ENCODE data around the gene PPP1R9B. TPM values are rescaled to one million over a fixed set of nuclear protein-coding genes. Genes with fewer than 3 reads are reported as not detected.
A peak's percentile ranks its signal among the peaks of the same experiment; 100 is the strongest.

Gene PPP1R9B, protein sequence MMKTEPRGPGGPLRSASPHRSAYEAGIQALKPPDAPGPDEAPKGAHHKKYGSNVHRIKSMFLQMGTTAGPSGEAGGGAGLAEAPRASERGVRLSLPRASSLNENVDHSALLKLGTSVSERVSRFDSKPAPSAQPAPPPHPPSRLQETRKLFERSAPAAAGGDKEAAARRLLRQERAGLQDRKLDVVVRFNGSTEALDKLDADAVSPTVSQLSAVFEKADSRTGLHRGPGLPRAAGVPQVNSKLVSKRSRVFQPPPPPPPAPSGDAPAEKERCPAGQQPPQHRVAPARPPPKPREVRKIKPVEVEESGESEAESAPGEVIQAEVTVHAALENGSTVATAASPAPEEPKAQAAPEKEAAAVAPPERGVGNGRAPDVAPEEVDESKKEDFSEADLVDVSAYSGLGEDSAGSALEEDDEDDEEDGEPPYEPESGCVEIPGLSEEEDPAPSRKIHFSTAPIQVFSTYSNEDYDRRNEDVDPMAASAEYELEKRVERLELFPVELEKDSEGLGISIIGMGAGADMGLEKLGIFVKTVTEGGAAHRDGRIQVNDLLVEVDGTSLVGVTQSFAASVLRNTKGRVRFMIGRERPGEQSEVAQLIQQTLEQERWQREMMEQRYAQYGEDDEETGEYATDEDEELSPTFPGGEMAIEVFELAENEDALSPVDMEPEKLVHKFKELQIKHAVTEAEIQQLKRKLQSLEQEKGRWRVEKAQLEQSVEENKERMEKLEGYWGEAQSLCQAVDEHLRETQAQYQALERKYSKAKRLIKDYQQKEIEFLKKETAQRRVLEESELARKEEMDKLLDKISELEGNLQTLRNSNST
- total RNA-seq: 100 to 1,000 TPM; 110 to 117 TPM

DNA sequence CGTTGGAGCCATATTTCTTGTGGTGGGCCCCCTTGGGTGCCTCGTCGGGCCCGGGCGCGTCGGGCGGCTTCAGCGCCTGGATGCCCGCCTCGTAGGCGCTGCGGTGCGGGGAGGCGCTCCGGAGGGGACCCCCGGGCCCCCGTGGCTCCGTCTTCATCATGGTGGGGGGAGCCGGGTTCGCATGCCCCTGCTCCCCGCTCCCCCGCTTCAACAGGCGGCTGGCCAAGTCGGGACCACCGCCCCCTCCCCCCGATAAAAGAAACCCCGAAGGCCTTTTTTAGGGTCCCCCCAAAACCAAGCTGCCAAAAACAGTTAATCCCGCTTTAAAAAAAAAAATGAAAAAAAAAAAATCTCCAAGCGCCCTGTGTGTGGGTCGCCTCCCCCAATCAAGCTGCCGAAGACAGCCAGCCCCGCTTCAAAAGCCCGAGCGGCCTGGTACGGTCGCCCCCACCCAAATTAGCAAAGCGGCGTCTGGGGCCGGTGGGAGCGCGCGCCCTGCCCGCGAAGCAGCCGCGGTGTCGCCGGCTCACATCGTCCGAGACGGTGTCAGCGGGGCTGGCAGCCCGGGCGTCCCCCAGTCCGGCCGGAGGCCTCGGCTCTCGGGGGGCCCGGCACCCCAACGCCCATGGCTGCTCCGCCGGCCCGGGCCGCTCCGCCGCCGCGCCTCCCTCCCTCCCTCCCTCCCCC is at the start of gene PPP1R9B:
PPP1R9B (minus strand) TSS at position 324 of the 687 bp plus-strand sequence; CDS start at position 160, 164 bp downstream.
- Mint-ChIP-seq H3K4me3 (peak within 1 kb of the TSS; percentile 93), H3K27me3 (no peaks in the 10 kb centered on the region), H3K4me1 (peaks cover 51% of the 10 kb centered on the region), H3K27ac (peak within 1 kb of the TSS; percentile 95), H3K36me3 (ENCODE audit: low read depth) (peaks cover 25% of the 10 kb centered on the region), H3K9me3 (no peaks in the 10 kb centered on the region)
- DNase-seq: no peak
- CTCF ChIA-PET: interaction anchor here (0.5 to 5.3 kb wide), 15 partner anchors 10 to 356 kb away, joined by 3 to 43 read pairs (median 4); partner anchors contain the start of gene LRRC59
- POLR2A ChIA-PET: no interaction called here

DNA sequence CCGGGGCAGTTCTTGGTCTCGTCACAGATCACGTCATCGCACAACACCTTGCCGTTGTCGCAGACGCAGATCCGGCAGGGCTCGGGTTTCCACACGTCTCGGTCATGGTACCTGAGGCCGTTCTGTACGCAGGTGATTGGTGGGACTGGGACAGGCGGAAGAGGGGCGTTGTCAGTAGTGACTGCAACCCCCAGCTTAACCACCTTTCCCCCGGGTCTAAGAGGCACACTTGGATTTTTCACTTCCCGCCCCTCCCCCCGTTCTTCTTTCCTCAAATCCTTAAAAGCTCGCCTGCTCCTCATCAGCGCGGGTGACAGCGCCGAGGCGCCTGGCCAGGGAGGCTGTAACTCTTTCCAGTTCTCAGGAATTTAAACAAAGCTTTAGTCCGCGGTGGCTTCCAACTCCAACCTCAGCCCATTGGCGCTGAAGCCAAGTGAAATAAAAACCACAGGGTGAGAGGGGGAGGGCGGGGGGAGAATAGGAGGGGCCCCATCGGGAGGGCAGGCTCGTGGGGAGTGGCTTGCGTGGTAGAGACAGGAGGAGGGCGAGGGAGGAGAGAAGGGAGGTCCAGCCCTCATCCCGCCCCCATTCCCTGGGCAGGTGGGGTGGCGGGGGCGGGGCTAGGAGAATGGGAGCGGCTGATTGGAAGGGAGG is 49.5 kb upstream of the PPP1R9B start:
- ChIA-PET POLR2A (no interaction called here), CTCF (interaction anchor here (0.5 to 7.3 kb wide), 53 partner anchors 9 to 480 kb away, joined by 3 to 133 read pairs (median 4); partner anchors contain the start of genes PDK2, PPP1R9B and TMEM92)
- Mint-ChIP-seq H3K9me3 (no peaks in the 10 kb centered on the region), H3K4me3 (peak overlapping the region; percentile 64), H3K27me3 (peaks cover 50% of the 10 kb centered on the region), H3K36me3 (ENCODE audit: low read depth) (no peaks in the 10 kb centered on the region), H3K27ac (peak overlapping the region; percentile 46), H3K4me1 (peaks cover 22% of the 10 kb centered on the region)
- DNase-seq: peak; percentile 70

DNA sequence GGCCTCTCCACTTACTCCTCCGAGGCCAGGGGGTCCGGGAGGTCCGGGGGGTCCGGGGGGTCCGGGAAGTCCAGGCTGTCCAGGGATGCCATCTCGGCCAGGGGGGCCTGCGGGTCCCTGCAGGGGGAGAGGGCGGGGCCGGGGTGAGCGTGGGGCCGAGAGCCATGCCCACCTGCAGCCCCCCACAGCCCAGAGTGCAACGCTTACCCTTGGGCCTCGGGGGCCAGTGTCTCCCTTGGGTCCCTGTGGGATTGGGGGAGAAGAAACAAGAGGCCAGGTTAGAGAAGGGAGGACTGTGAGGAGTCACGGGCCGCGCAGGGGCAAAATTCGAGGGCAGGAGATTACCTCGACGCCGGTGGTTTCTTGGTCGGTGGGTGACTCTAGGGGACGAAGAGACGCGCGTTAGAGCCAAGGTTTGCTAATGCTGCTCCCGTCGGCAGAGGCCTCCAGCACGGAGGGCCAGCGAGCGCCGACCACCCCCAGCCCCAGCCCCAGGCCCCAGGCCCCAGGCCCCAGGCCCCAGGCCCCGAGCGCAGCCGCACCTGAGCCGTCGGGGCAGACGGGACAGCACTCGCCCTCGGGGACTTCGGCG is 48.8 kb upstream of the PPP1R9B start:
- peaks cover 22% of the 10 kb centered on the region for H3K4me1 Mint-ChIP-seq
- H3K9me3 Mint-ChIP-seq: no peaks in the 10 kb centered on the region

DNA sequence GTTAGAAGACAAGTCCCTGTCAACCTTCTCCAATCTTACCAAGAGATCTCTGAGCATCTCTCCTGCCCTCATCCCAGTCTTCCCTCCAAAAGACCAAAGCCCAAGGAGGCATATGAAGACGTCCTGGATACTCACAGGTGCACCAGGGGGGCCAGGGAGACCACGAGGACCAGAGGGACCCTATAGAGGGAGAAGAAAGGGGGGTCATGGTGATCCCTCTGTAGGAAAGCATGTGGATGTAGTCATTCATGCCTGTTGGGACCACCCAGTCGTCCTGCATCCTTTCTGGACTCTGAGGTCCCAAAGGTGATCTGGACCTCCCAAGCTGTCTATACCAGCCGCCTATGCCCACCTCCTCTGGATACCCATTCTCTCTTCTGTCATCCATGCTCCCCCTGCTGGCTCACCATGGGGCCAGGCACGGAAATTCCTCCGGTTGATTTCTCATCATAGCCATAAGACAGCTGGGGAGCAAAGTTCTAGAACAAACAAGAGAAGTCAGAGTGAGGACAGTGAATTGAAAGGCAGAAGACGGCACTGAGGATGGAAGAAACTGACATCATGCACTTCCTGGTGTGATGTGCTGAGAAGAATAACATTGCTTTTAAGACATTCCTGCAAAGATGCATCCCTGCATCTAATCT is 47.7 kb upstream of the PPP1R9B start:
- H3K27me3 Mint-ChIP-seq: peaks cover 43% of the 10 kb centered on the region
- CTCF ChIA-PET: interaction anchor here (0.6 to 2.5 kb wide), 10 partner anchors 11 to 199 kb away, joined by 3 to 7 read pairs (median 4); partner anchors contain the start of gene LRRC59
- H3K4me3 Mint-ChIP-seq: no peak overlapping the region
- POLR2A ChIA-PET: no interaction called here
- DNase-seq: peak; percentile 76
- H3K9me3 Mint-ChIP-seq: no peaks in the 10 kb centered on the region
- no peaks in the 10 kb centered on the region for H3K36me3 Mint-ChIP-seq (ENCODE audit: low read depth)
- peaks cover 22% of the 10 kb centered on the region for H3K4me1 Mint-ChIP-seq
- no peak overlapping the region for H3K27ac Mint-ChIP-seq

More for the DNA sequence above, 48.8 kb upstream of the PPP1R9B start:
- Mint-ChIP-seq H3K27me3 (peaks cover 48% of the 10 kb centered on the region), H3K27ac (no peak overlapping the region), H3K4me3 (no peak overlapping the region), H3K36me3 (ENCODE audit: low read depth) (no peaks in the 10 kb centered on the region)
- POLR2A ChIA-PET: no interaction called here
- no peak for DNase-seq
- CTCF ChIA-PET: interaction anchor here (1.0 to 7.3 kb wide), 21 partner anchors 9 to 197 kb away, joined by 3 to 133 read pairs (median 8); partner anchors contain the start of gene TMEM92

DNA sequence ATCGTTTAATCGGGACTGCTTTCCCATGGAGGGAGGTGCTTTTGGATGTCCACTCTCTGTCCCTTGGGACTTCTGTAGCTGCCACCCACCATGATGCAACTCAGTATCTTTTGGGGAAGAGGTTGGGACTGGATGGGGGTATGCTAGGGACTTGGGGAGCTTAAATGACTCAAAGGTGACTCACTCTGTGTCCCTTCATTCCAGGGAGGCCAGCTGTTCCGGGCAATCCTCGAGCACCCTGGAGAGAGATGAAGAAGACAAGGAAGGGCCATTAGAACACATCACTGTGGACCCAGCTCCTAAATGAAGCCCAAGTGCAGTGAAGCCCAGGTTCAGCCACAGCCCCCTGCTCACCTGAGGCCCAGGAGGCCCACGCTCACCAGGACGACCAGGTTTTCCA is 46.3 kb upstream of the PPP1R9B start:
- POLR2A ChIA-PET: no interaction called here
- Mint-ChIP-seq H3K36me3 (ENCODE audit: low read depth) (no peaks in the 10 kb centered on the region), H3K27me3 (peaks cover 30% of the 10 kb centered on the region), H3K27ac (no peak overlapping the region), H3K9me3 (no peaks in the 10 kb centered on the region), H3K4me1 (peaks cover 22% of the 10 kb centered on the region), H3K4me3 (no peak overlapping the region)
- CTCF ChIA-PET: interaction anchor here (0.6 to 2.5 kb wide), 10 partner anchors 19 to 207 kb away, joined by 3 to 7 read pairs (median 4); partner anchors contain the start of gene LRRC59
- no peak for DNase-seq

DNA sequence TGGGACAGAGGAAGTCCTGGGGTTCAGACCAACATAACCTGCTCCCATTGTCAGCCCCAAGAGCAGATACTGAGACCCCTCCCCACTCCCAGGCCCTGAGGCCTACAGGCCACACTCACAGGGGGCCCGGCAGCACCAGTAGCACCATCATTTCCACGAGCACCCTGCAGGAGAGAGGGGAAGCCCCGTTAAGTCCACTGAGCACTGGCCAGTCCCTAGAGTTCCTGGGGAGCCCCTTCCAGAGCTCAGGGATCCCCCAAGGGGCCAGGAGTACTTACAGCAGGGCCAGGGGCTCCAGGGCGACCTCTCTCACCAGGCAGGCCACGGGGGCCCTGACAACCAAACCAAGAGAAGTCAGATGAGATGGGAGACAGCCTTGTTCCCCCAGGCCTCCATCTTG is 45.6 kb upstream of the PPP1R9B start:
- Mint-ChIP-seq H3K36me3 (ENCODE audit: low read depth) (no peaks in the 10 kb centered on the region), H3K27ac (no peak overlapping the region), H3K4me1 (peaks cover 19% of the 10 kb centered on the region), H3K27me3 (peaks cover 25% of the 10 kb centered on the region), H3K9me3 (no peaks in the 10 kb centered on the region), H3K4me3 (no peak overlapping the region)
- no peak for DNase-seq
- POLR2A ChIA-PET: no interaction called here
- CTCF ChIA-PET: interaction anchor here (0.8 to 2.1 kb wide), 5 partner anchors 60 to 201 kb away, joined by 3 to 4 read pairs (median 3); partner anchors contain the start of gene LRRC59

DNA sequence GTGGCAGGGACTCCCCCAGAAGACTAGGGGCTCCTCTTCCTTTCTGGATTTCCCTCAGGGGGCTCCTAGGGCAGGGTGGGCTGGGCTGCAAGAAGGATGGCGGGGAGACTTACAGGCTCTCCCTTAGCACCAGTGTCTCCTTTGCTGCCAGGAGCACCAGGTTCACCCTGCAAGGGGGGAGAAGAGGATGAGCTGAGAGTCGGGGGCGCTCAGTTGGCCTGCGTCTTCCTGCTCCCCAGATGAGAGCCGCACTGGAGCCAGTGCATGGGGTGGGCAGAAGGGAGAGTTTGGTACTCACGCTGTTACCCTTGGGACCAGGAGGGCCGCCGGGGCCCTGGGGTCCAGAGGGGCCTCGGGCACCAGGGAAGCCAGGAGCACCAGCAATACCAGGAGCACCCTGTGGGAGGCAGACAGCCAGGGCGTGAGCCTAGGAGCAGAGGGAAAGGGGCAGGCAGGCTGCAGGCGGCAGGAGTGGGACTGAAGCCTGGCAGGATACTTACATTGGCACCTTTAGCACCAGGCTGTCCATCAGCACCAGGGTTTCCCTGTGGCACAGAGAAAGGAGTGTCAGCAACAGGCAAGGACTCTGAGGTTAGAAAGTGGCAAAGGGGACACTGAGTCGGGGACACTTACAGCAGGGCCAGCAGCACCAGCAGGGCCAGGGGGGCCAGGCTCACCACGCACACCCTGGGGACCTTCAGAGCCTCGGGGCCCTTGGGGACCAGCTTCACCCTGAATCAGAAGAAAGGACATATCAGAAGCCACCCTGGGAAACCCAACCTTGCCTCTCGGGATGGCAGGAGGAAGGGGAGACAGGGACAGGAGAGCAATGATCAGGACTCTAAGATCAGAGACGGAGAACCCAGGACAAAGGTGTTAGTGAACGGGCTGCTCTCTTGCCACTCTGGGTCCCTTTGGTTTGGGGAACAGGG is 44.7 kb upstream of the PPP1R9B start:
- Mint-ChIP-seq H3K27ac (no peak overlapping the region), H3K9me3 (no peaks in the 10 kb centered on the region), H3K27me3 (peaks cover 22% of the 10 kb centered on the region), H3K4me1 (peaks cover 11% of the 10 kb centered on the region), H3K36me3 (ENCODE audit: low read depth) (no peaks in the 10 kb centered on the region), H3K4me3 (no peak overlapping the region)
- no peak for DNase-seq
- CTCF ChIA-PET: interaction anchor here (1.2 kb wide), 1 partner anchor 78 kb away, joined by 3 read pairs; no protein-coding TSS in a partner anchor
- POLR2A ChIA-PET: no interaction called here

DNA sequence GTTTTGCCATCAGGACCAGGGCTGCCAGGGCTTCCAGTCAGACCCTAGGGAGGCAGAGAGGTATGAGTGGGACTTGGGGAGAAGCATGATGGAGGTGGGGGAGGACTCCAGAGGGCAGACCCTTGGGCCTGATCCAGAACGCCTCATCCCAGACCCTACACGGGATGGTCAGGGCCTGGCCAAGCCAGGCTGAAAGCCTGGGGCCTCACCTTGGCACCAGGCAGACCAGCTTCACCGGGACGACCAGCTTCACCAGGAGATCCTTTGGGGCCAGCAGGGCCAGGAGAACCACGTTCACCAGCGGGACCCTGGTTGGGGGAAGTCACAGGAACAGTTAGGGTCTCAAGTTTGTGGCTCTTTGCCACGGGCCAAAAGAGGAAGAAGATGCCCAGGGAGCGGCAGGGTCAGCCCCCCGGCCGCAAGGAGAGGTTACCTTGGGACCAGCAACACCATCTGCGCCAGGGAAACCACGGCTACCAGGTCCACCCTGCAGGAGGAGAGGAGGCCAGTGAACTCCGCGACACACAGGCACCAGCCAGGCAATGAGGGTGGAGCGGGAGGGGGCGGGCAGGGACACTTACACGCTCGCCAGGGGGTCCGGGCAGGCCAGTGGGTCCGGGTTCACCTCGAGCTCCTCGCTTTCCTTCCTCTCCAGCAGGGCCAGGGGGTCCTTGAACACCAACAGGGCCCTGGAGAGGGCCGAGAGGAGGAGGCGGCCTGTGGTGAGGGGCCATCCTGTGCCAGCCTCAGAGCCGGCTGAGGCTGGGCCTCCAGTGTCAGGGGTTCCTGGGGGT is 43.9 kb upstream of the PPP1R9B start:
- CTCF ChIA-PET: interaction anchor here (1.0 kb wide), 1 partner anchor 8 kb away, joined by 3 read pairs; the partner anchor contains the start of gene COL1A1

DNA sequence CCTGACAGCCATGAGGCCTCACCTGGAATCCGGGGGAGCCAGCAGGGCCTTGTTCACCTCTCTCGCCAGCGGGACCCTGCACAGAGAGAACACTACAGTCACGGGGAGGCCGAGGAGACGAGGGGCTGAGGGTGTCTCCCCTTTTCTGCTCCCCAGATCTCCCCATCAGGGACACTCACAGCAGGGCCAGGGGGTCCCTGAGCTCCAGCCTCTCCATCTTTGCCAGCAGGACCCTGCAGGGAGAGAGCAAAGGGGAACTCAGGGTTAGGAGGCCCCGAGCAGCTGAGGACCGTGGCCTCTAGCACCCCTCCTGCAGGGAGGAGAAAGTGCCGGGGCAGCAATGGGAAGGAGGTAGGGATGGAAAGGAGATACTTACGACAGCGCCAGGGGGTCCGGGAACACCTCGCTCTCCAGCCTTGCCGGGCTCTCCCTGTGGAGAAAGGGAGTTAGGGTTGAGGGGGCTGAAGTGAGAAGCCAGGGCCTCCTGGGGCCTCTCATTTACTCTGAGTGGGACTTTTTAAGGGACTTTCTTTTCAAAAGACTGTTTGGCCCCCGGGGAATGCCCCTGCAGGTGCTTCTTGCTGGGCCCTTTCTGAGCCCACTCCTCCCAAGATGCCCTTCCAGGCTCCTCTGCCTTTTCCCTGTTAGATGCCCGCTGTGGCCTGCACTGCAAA is 42.3 kb upstream of the PPP1R9B start:
- H3K27ac Mint-ChIP-seq: no peak overlapping the region
- no peaks in the 10 kb centered on the region for H3K36me3 Mint-ChIP-seq (ENCODE audit: low read depth)
- H3K4me3 Mint-ChIP-seq: no peak overlapping the region
- H3K4me1 Mint-ChIP-seq: no peaks in the 10 kb centered on the region
- CTCF ChIA-PET: interaction anchor here (1.0 to 1.2 kb wide), 2 partner anchors 9 to 23 kb away, joined by 3 read pairs; partner anchors contain the start of gene COL1A1
- DNase-seq: no peak
- peaks cover 14% of the 10 kb centered on the region for H3K27me3 Mint-ChIP-seq
- no peaks in the 10 kb centered on the region for H3K9me3 Mint-ChIP-seq
- POLR2A ChIA-PET: no interaction called here

More for the DNA sequence above, 43.9 kb upstream of the PPP1R9B start:
- no peak overlapping the region for H3K4me3 Mint-ChIP-seq
- peaks cover 5% of the 10 kb centered on the region for H3K4me1 Mint-ChIP-seq
- H3K36me3 Mint-ChIP-seq (ENCODE audit: low read depth): no peaks in the 10 kb centered on the region
- no peak for DNase-seq
- no peak overlapping the region for H3K27ac Mint-ChIP-seq
- H3K27me3 Mint-ChIP-seq: peaks cover 22% of the 10 kb centered on the region
- H3K9me3 Mint-ChIP-seq: no peaks in the 10 kb centered on the region
- POLR2A ChIA-PET: no interaction called here

Measured in activated CD4-positive, alpha-beta T cell treated with anti-CD3 and anti-CD28 coated beads, Interleukin-2, amount 10 ng/mL, durations not matched to agents 7 days and 5 days (primary cell).